ENCODE data around the gene XPO5.
"Not testable (repeated sequence)": the region's sequence is repeated elsewhere in the genome, so short reads cannot be mapped to it uniquely, and the experiment has no call there.

The XPO5 gene

DNA sequence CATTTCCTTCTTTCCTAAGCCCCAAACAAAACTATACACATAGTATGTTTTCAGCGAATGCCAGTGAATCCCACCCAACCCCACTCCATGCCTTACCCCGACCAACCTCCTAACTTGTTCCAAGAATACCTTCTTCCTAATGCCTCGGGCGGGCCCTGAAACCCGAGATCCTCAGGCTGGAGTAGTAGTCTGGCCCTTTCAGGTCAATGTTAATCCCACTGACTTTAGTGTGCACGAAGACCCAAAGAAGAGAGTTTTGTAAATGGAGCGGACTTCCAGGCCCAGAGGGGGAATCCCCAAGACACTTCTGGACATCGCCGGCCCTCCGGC, 59.5 kb downstream of the XPO5 start:
- FAIRE-seq: no peak

- no peak for FAIRE-seq
Observed at GRCh38 chr6:43515808-43516207, 60.0 kb downstream of the XPO5 start.

DNA sequence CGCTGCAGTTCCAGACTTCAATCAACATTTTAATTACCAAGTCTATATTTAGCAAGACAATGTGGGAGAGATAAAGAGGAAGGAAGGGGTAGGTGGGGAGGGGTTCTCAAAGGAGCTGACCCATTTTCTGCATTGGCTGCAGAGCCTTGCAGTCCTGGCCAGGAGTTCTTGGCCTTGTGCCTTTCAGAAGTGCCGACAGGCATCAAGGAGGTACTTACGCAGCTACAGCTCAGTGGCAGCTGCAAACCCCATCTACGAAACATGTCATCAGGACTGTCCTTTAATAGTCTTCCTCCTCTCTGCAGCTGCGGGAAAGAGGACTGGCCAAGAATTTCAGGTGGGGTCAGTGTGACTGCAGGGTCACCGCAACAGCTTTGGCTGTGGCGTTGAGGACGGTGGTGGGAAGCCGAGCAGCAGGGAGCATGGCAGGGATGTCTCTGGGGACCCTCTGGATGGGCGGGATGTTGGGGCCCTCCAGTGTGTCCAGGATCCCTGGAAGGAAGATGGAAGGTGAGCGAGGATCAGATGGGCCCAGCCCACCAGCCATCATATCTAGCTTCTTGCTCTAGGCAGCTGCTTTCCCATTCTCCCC, 63.9 kb downstream of the XPO5 start:
- no peak for FAIRE-seq

DNA sequence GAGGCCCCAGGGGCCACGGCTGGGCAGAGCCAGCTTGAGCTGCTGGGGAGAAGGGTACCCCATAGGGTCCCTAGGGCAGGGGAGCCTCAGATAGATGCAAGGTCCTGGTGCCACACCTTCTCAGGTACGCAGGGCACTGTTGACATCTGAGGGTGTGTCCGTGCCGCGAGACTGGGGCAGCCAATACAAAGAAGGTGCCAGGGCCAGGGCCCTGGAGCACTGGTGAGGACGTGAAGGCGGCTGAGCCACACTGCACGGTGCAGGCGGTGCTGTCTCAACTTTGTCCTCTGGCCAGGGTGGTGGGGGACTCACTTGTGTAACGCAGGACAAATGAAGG, 65.0 kb downstream of the XPO5 start:
- FAIRE-seq: no peak

DNA sequence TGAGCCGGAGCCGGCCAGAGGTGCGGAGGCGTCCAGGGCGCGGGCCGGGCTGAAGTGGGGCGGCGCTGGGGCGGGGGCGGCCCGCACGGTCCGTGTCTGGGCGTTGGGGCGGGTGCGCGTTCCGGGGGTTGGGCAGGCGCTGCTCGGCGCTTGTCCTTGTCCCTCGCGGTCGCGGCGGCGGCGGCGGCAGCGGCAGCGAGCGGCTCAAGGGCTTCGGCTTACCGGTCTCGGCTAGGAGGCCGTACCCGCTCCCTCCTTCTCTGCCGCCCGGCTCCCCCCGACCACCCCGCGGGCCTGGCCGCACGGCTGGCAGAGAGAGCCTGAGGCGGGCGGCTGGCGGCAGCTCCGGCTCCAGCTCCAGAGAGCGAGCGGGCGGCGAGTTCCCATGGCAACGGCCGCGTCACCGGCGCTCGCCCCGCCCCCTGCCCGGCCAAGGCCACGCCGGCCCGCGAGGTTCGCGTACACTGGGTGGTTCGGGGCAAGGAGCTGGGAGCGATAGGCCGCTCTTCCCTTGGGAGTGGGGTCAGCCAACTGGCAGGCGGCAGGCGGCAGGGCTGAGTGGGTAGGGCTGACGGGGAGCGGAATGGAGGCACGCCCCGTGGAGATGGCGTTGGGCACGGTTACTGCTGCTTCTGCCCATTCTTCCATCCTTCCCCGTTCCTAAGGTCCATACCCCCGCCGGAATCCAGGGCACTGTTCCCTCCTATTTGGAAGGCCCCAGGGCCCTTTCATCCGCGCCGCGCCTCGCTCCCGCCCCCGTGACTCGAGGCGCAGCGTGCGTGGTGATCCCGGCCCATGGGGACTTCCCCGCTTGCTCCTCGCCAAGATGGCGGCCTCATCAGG, 65.6 kb downstream of the XPO5 start, which contains the start of gene LRRC73:
LRRC73 (minus strand) TSS at position 363 of the 843 bp plus-strand sequence. CDS start 561 bp downstream, outside the sequence.
- no peak for FAIRE-seq

- no peak for FAIRE-seq
Observed at GRCh38 chr6:43509142-43509983, 66.5 kb downstream of the XPO5 start.

GRCh38 chr6:43508481-43509141, 67.2 kb downstream of the XPO5 start:
- FAIRE-seq: no peak

GRCh38 chr6:43506667-43507471, 69.0 kb downstream of the XPO5 start:
- FAIRE-seq: no peak

- FAIRE-seq: no peak
Observed at GRCh38 chr6:43506171-43506570, 69.7 kb downstream of the XPO5 start.

DNA sequence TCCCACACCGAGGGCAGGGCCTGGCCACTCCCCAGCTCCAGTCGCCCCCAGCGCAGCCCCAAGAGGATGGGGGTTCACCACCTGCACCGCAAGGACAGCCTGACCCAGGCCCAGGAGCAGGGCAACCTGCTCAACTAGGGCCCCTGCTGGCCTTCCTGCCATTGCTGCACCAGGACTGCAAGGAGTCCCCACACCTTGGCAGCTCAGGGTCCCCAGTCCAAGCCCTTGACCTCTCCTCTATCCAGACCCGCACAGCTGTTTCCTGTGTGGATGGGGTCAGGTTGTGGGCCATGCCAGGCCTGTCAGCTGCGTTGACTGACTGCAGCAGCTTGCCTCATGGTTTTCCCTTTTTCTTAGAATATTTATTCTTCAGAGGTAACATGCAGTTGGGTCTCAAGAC, 70.1 kb downstream of the XPO5 start:
- FAIRE-seq: no peak

GRCh38 chr6:43504756-43505593, 70.9 kb downstream of the XPO5 start:
- FAIRE-seq: no peak

DNA sequence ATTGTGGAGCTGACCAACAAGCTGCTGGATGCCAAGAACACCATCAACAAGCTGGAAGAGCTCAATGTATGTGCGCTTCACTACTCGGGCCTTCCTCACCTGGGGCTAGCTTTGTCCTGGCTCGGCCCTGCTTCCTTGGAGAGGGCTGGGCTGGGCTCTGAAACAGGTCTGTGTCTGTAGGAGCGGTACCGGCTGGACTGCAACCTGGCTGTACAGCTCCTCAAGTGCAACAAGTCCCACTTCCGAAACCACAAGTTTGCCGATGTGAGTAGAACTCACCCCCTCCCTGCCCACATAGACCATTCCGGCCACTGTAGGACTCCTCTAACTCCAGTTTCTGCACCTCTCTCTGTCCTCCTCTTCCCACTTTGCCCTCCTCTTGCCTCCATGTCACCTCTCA, 72.4 kb downstream of the XPO5 start:
- FAIRE-seq: no peak

- FAIRE-seq: no peak
Observed at GRCh38 chr6:43502666-43503065, 73.2 kb downstream of the XPO5 start.

GRCh38 chr6:43500921-43501320, 74.9 kb downstream of the XPO5 start:
- no peak for FAIRE-seq

- FAIRE-seq: no peak
Observed at GRCh38 chr6:43499028-43499815, 76.6 kb downstream of the XPO5 start.

DNA sequence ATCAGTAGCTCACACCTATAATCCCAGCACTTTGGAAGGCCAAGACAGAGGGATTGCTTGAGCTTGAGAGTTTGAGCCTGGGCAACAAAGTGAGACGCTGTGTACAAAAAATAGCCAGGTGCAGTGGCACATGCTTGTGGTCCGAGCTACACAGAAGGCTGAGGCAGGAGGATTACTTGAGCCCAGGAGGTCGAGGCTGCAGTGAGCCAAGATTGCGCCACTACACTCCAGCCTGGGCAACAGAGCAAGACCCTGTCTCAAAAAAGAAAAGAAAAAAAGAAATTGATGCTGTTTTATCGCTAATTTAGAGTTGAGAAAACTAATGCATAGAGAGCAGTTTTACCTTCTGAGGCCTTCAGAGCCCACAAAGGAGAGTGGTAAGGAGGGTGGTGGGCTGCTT, 77.5 kb downstream of the XPO5 start:
- FAIRE-seq: not testable (repeated sequence)

DNA sequence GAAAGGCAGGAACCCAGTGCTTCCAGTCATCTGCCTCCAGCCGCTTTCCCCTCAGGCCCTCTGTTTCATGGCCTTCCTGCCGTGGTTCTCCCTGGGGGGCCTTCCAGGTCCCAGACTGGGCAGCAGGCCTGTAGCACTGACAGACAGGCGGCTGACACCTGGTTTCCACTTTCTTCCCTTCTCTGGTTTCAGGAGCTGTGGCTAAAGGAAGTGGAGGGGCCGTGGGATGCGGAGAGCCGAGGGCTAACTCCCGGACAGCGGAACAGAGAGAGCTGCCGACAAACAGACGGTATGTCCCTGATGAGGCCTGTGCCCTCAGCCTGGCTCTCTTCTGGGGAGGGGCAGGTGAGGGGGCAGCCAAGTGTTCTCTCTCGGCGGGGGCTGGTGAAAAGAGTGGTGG, 78.1 kb downstream of the XPO5 start:
- FAIRE-seq: no peak

- FAIRE-seq: no peak
Observed at GRCh38 chr6:43497129-43497396, 78.8 kb downstream of the XPO5 start.

DNA sequence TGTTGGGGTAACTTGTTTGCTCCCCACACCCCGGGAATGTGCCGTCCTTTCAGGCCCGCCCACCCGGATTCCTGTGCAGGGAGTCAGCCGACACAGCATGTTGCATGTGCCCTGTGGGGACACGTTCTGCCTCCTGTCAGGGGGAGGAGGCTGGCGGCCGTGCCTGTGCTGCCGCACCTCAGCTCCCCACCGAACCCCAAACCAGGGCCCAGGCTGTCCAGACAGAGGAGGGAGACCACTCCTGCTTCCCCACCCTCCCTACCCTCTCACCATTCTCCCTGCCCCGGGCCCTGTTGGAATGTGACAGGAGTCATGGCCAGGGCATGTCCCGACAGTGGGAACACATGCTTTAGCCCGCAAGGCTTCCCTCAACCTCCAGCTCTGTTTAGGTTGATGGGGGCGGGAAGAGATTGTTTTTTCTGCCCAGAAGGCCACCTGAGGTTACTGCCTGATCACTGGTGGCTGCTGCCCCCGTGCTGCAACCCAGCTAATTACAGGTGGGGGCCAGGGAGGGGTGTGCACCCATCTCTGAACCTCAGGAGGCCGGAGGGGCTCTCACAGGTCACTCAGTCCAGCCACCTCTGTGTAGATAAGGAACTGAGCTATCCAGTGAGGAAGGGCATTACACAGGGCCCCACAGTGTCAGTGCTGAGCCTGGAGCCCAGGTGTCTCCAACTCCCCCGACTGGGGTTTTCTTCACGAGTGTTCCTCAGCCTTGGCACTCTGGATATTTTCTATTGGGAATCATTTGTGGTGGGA, 79.3 kb downstream of the XPO5 start:
- FAIRE-seq: no peak

DNA sequence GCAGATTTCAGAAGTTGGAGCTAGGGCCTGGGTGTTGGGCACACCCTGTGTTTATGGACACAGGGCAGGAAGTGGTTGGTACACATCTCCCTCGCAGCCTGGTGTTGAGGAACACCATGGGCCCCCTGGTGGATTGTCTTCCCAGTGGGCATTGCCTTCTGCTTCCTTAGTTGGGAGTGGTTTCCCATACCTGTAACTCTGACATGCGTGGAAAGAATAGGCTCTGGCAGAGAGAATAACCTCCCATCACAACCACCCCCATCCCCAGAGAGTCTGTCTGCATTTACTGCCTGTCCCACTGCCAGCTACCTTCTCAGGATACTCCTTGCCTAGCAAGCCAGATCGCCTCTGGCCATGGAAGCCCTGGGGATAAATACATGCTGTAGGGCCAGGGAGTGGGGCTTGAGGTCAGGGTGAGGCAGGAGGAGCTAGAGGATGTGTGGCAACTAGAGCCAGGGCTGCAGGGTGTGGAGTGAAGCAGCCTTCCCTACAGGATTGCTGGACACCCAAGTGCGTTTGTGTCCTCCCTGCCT, 80.4 kb downstream of the XPO5 start:
- no peak for FAIRE-seq
